ENCODE measurements around the gene SF1.

DNA sequence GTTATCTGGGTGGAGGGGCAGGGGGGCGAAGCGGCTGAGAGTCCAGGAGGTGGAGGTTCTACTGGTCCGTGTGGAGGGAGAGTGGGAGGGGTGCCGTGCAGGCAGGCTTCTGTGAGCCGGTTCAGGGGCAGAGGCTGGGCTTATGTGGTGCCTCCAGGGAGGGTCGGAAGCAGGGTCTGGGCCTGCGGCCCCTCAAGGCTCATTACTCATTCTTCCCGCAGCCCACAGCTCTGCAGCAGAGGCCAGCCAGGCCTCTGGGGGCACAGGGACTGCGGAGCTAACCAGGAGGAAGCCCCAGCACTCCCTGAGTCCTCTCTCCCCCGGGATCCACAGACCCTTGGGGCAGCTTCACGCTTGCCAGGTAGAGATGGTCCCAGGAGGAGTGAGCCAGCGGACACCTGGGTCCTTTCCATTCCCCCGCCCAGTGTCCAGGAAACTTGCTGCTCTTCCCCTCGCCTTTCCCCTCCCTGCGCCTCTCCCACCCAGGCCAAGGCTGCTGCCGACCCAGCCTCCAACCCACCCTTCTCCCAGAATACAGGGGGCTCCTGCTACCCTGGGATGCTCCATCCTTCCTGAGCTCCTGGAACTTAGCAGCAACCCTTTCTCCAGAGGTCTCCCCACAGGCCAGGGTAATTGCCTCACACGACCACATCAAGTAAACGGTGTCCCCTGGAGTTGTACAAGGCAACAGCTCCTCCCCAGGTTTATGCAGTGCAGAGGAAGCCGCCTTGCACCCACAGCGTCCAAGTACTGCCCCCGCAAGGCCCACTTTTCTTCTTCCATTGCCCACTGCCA, 61.7 kb downstream of the SF1 start:
- TF ChIP-seq CEBPB (IDR thresholded peaks at IDR 0.05; ENCODE audit: low read depth, low read length) (no peak), EP300 (IDR thresholded peaks at IDR 0.05; ENCODE audit: borderline replicate concordance in 1 of 2, low read depth in 2 of 2, low read length in 2 of 2) (no peak), POLR2A (IDR thresholded peaks at IDR 0.05; ENCODE audit: control extremely low read depth in 1 of 2, low read depth in 2 of 2, low read length in 2 of 2) (no peak), POLR2AphosphoS5 (IDR thresholded peaks at IDR 0.05; ENCODE audit: low read depth, low read length) (no peak), ZNF274 (IDR thresholded peaks at IDR 0.05; ENCODE audit: borderline replicate concordance, extremely low read depth, low read length) (no peak), MAFK (IDR thresholded peaks at IDR 0.05; ENCODE audit: low read depth, low read length) (no peak)
- TF ChIP-seq, protein P1, sequence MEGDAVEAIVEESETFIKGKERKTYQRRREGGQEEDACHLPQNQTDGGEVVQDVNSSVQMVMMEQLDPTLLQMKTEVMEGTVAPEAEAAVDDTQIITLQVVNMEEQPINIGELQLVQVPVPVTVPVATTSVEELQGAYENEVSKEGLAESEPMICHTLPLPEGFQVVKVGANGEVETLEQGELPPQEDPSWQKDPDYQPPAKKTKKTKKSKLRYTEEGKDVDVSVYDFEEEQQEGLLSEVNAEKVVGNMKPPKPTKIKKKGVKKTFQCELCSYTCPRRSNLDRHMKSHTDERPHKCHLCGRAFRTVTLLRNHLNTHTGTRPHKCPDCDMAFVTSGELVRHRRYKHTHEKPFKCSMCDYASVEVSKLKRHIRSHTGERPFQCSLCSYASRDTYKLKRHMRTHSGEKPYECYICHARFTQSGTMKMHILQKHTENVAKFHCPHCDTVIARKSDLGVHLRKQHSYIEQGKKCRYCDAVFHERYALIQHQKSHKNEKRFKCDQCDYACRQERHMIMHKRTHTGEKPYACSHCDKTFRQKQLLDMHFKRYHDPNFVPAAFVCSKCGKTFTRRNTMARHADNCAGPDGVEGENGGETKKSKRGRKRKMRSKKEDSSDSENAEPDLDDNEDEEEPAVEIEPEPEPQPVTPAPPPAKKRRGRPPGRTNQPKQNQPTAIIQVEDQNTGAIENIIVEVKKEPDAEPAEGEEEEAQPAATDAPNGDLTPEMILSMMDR (IDR thresholded peaks at IDR 0.05; ENCODE audit: control extremely low read depth in 1 of 3, insufficient read depth in 1 of 3, low read depth in 1 of 3, low read length in 3 of 3), result no peak

Measured in H1 (cell line).